ENCODE results near the gene SYNCRIP.
"Not testable (repeated sequence)": the region's sequence is repeated elsewhere in the genome, so short reads cannot be mapped to it uniquely, and the experiment has no call there.

Gene SYNCRIP

GRCh38 chr6:85594197-85594930 is 48.3 kb downstream of the SYNCRIP start:
- DNase-seq (ENCODE audit: low spot score), result no peak

- peak; percentile 95 for DNase-seq (ENCODE audit: low spot score)
These were observed 49.1 kb downstream of the SYNCRIP start, which contains the start of gene SNX14 for GRCh38 chr6:85593438-85594196. Gene SNX14 (minus strand): TSS chr6:85593858. CDS start chr6:85593718, 140 bp downstream.

DNA sequence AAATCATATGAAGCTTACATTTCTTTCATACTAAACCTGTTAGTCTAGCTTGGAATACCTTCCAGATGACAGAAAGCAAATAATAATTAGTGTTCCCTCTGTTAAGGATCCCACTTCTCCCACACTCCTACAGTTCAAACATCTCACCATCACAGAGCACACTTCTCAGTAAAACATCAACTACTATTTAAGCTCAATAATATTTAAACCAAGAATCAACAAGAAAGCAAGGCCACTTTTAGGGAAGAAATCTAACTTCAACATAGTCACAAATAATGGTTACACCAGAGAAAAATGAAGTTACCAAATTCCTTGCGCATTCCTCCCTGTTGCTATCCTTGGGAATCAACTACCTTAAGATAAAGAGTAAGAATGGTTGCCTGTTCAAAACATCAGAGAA is 50.7 kb downstream of the SYNCRIP start:
- DNase-seq (ENCODE audit: low spot score), result no peak

GRCh38 chr6:85591207-85591606 is 51.5 kb downstream of the SYNCRIP start:
- DNase-seq (ENCODE audit: low spot score), result no peak

GRCh38 chr6:85585741-85586140 is 56.9 kb downstream of the SYNCRIP start:
- DNase-seq (ENCODE audit: low spot score), result no peak

- DNase-seq (ENCODE audit: low spot score), result not testable (repeated sequence)
These were observed 59.9 kb downstream of the SYNCRIP start for GRCh38 chr6:85582832-85583231.

DNA sequence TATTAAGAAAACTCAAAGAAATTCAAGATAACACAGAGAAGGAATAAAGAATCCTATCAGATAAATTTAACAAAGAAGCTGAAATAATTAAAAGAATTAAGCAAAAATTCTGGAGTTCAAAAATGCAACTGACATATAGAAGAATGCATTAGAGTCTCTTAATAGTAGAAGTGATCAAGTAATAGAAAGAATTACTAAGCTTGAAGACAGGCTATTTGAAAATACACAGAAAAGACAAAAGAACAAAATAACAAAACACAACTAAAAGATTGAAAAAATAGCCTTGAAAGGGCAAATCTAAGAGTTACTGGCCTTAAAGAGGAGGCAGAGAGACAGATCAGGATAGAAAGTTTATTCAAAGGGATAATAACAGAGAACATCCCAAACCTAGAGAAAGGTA is 61.1 kb downstream of the SYNCRIP start:
- no peak for DNase-seq (ENCODE audit: low spot score)

DNA sequence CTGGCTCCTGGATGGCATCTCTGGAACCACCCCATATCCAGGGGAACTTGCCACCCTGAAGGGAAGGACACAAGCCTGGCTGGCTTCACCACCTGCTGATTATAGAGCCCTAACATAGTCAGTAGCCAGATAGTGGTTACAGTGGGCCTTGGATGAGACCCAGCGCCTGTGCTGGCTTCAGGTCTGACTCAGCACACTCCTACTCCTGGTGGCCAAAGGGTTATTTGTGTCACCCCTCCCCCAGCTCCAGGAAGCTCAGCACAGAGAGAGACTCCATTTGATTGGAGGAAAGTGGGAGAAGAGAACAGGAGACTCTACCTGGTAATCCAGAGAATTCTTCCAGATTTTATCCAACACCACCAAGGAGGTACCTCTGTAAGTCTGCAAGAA is 61.8 kb downstream of the SYNCRIP start:
- DNase-seq (ENCODE audit: low spot score), result peak; percentile 20

DNA sequence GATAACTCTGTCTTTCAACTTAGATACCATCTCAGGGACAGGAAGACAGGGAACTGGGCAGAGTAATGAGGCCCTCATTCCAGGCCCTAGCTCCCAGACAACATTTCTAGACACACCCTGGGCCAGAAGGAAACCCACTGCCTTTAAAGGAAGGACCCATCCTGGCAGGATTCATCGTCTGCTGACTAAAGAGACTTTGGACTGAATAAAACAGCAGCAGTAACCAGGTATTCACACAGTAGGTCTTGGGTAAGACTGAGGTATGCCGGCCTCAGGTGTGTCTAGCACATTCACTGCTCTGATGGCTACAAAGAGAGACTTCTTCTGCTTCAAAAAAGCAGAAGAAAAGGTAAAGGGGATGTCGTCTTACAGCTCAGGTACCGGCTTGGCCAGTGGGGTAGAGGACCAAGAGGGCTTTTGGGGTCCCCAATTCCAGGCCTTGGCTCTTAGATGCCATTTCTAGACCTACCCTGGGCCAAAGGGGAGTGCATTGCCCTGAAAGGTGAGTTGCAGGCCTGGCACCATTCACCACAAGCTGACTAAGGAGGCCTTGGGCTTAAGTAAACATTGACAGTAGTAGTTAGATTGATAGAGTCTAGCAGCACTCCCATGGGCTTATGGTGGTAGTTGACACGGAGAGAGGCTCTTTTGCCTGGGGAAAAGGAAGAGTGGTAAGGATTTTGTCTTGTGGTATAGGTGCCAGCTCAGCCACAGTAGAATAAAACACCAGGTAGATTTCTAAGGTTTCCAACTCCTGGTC is 62.4 kb downstream of the SYNCRIP start:
- peak; percentile 33 for DNase-seq (ENCODE audit: low spot score)

DNA sequence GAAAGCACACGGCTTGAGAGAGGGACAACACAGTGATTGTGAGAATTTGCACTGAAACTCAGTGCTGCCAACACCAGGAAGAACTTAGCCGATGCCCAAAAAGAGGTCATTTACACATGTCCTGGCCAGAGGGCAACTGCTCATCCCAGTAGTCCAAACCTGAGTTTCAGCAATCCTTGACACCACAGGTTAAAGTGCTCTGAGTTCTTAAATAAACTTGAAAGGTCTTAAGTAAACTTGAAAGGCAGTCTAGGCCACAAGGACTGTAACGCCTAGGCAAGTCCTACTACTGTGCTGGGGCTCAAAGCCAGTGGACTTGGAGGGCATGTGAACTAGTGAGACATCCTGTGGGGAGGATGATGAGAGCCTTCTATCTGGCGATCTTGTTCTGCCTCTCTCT is 63.1 kb downstream of the SYNCRIP start:
- no peak for DNase-seq (ENCODE audit: low spot score)

GRCh38 chr6:85576476-85576875 is 66.2 kb downstream of the SYNCRIP start:
- no peak for DNase-seq (ENCODE audit: low spot score)

DNA sequence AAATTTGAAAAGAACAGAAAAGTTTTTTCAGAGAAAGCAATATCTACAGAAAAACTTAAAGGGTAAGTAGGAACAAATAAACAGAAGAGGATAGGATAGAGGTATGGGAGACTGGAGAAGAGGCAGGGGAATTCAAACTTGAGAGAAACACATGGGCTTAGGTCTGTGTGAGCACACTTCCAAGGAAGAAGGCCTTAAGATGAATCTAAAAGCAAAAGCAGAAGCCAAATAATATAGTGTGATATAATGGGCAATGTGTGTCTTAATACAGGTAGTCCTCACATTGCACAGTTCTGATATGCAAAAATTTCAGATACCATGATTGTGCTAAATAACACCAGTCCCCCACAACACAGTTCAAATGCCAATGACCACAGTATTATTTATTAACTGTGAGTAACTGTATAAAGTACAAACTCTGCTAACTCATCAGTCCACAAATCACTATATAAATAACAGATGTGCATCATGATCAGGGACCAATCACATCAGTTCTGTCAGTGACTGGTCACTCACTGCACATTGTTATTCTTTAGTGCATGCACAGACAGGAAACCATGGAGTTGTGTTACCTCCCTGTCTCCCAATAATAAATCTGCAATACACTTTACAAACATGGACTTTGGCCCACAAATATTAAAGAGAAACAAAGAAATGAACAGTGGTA is 67.6 kb downstream of the SYNCRIP start:
- no peak for DNase-seq (ENCODE audit: low spot score)

DNA sequence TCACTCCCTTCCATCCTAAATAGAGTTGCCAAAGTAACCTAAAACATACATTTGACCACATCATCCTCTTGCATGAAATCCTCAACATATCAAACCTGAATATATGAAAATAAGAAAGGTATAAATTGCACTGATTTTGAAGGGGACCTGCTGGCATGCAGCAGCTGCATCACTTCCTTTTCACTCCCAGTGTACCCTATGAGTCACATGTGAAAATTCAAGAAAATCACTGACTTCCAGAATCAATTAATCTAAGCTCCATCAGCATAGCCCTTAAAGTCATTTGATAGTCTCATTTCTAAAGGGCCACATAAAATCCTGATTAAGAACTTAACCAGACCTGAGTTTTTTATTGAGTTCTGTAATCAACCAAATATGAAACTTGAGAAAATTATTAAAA is 73.4 kb downstream of the SYNCRIP start:
- no peak for DNase-seq (ENCODE audit: low spot score)

GRCh38 chr6:85568411-85568810 is 74.3 kb downstream of the SYNCRIP start:
- no peak for DNase-seq (ENCODE audit: low spot score)

GRCh38 chr6:85565736-85566135 is 77.0 kb downstream of the SYNCRIP start:
- no peak for DNase-seq (ENCODE audit: low spot score)

- DNase-seq (ENCODE audit: low spot score), result not testable (repeated sequence)
These were observed 78.5 kb downstream of the SYNCRIP start for GRCh38 chr6:85564223-85564622.
